K562 (cell line): Measurements from ENCODE around the gene GABRB2. TPM values are rescaled to one million over a fixed set of nuclear protein-coding genes. Genes with fewer than 3 reads are reported as not detected.

Experiments
- ATAC-seq: fragments of 200-7000 bp; cut with Tn5 transposase; 3 replicates; pipeline ENCODE4 v1.9.1; 2020; ENCODE audit warnings: moderate library complexity
- BruUV-seq: library from RNA; stranded (reverse); fragments of 400-500 nt; replicated peaks from 2 replicates; lab custom pipeline; 2021; lab: Mats Ljungman, UMichigan
- CTCF ChIA-PET: fragments of 300-600 bp; formaldehyde crosslinking; extraction: SDS; loops from one replicate; lab custom pipeline; 2021; ENCODE audit warnings: low intra/inter-chr PET ratio; lab: Yijun Ruan, JAX
- POLR2A ChIA-PET: fragments of 300-600, 350-650 bp; sonication (Branson Sonifier 250); formaldehyde crosslinking; extraction: SDS; loops from one replicate; lab custom pipeline; 2021; ENCODE audit warnings: antibody characterized with exemption, inconsistent platforms; lab: Yijun Ruan, JAX
- DNase-seq, 4 experiments: peaks; one replicate each; pipeline versions ENCODE4 v3.0.0 to v3.0.0-alpha.2; 2011 to 2018; ENCODE audit warnings: low spot score in 3 of 4, mixed read lengths in 3 of 4; ENCODE audit errors: extremely low read depth in 1 of 4
- FAIRE-seq: peaks from 2 replicates; lab custom pipeline; 2011; peaks lifted over from hg19 to GRCh38; lab: Jason Lieb, UNC
- H2AFZ ChIP-seq: 2 replicates; pipeline ENCODE4 v1.6.0; 2011; ENCODE audit warnings: low read depth, low read length, control low read depth, inconsistent platforms
- H3K27ac ChIP-seq: fragments of 200-600 bp; 3 replicates; pipeline ENCODE4 v1.8.0; 2011; ENCODE audit warnings: low read depth, mild to moderate bottlenecking, control low read depth, inconsistent platforms, low read length, moderate library complexity, mixed read lengths; ENCODE audit errors: extremely low read depth
- H3K27me3 ChIP-seq, 2 experiments: fragments of 300-600 bp in 1 of 2; 2 replicates in 1 of 2; 3 replicates in 1 of 2; pipeline versions ENCODE4 v1.6.0 to v1.8.0; 2011; ENCODE audit warnings: inconsistent platforms in 2 of 2, low read length in 2 of 2, mild to moderate bottlenecking in 1 of 2, mixed read lengths in 1 of 2, moderate library complexity in 1 of 2; ENCODE audit not compliant: control insufficient read depth in 2 of 2, insufficient read depth in 2 of 2
- H3K36me3 ChIP-seq: fragments of 300-600 bp; 3 replicates; pipeline ENCODE4 v1.8.0; 2011; ENCODE audit warnings: mild to moderate bottlenecking, low read length, inconsistent platforms; ENCODE audit not compliant: control insufficient read depth, insufficient read depth
- H3K4me1 ChIP-seq, 2 experiments: fragments of 200-600 bp in 1 of 2; replicated peaks in 1 of 2; 2 replicates in 1 of 2; 3 replicates in 1 of 2; pipeline versions ENCODE4 v1.5.1 to v1.8.0; 2011; ENCODE audit warnings: inconsistent platforms in 2 of 2, low read length in 2 of 2, mild to moderate bottlenecking in 1 of 2, mixed read lengths in 1 of 2, moderate library complexity in 1 of 2; ENCODE audit not compliant: control insufficient read depth in 2 of 2, insufficient read depth in 2 of 2
- H3K4me2 ChIP-seq: 2 replicates; pipeline ENCODE4 v1.6.1; 2011; ENCODE audit warnings: low read length, control low read depth, inconsistent platforms, mixed read lengths; ENCODE audit not compliant: insufficient read depth
- H3K4me3 ChIP-seq: fragments of 200-600 bp; sonication (generic), shearing (Covaris generic); 2 replicates; pipeline ENCODE4 v1.5.1; 2016; ENCODE audit warnings: control low read depth, inconsistent platforms
- H3K79me2 ChIP-seq: fragments of 200-600 bp; 3 replicates; pipeline ENCODE4 v1.8.0; 2011; ENCODE audit warnings: low read length, inconsistent platforms; ENCODE audit not compliant: control insufficient read depth, insufficient read depth
- H3K9ac ChIP-seq, 2 experiments: 2 replicates each; pipeline versions ENCODE4 v1.6.0 to v1.6.1; 2011; ENCODE audit warnings: low read depth in 2 of 2, low read length in 2 of 2, control low read depth in 1 of 2, inconsistent platforms in 1 of 2, mild to moderate bottlenecking in 1 of 2, mixed read lengths in 1 of 2; ENCODE audit not compliant: insufficient read depth in 1 of 2
- H3K9me1 ChIP-seq: one replicate; pipeline ENCODE4 v1.6.0; 2011; ENCODE audit warnings: inconsistent platforms, mild to moderate bottlenecking, low read length, moderate library complexity; ENCODE audit not compliant: control insufficient read depth, insufficient read depth
- H3K9me3 ChIP-seq: replicated peaks from 2 replicates; pipeline ENCODE4 v1.5.1; 2011; ENCODE audit warnings: low read depth, low read length, inconsistent platforms; ENCODE audit not compliant: control insufficient read depth, insufficient read depth
- H4K20me1 ChIP-seq: replicated peaks from 2 replicates; pipeline ENCODE4 v1.6.1; 2011; ENCODE audit warnings: low read length, inconsistent platforms, mixed read lengths; ENCODE audit not compliant: control insufficient read depth, insufficient read depth
- ASH1L ChIP-seq: fragments of 450-650 bp; IDR thresholded peaks from 2 replicates; pipeline ENCODE4 v1.6.1; 2018; ENCODE audit warnings: borderline replicate concordance, mild to moderate bottlenecking, low read depth; ENCODE audit not compliant: partially characterized antibody
- CREB3 ChIP-seq: fragments of 450-650 bp; conservative IDR thresholded peaks from 2 replicates; pipeline ENCODE4 v1.6.1; 2016; ENCODE audit warnings: missing genetic modification characterization, low read depth, mild to moderate bottlenecking, missing compliant biosample characterization, moderate library complexity
- GTF2E2 ChIP-seq: fragments of 200-800 bp; sonication (Bioruptor generic); IDR thresholded peaks from 2 replicates; pipeline ENCODE4 v1.6.1; 2016; ENCODE audit warnings: missing genetic modification characterization, missing compliant biosample characterization
- POLR2AphosphoS2 ChIP-seq: IDR thresholded peaks from 2 replicates; pipeline ENCODE4 v1.6.1; 2012; ENCODE audit warnings: low read length, improper control_type of control experiment
- ZNF24 ChIP-seq: fragments of 450-650 bp; IDR thresholded peaks from 2 replicates; pipeline ENCODE4 v1.6.1; 2016
- WGBS: fragments of 100-300 bp; shearing (Covaris generic); methylation state at CpG from one replicate; pipeline ENCODE4 v1.1.6; 2016; ENCODE audit warnings: low coverage, mixed read lengths; ENCODE audit not compliant: insufficient coverage; ENCODE audit errors: missing lambda C conversion rate; 5-methylcytosine and 5-hydroxymethylcytosine counted together
- in situ Hi-C: fragments of 300-500 bp; cut with MboI; formaldehyde crosslinking; loops from 4 replicates; pipeline ENCODE4 v1.15.0; 2018; ENCODE audit warnings: inconsistent platforms, mixed read lengths
- intact Hi-C: fragments of 100-400 bp; cut with micrococcal nuclease; formaldehyde crosslinking; loops from 2 replicates; pipeline ENCODE4 v1.14.2; 2022
- polyA plus RNA-seq, 8 experiments: library from polyadenylated mRNA; depleted of rRNA in 4 of 8; stranded (reverse) in 5 of 8; unstranded in 3 of 8; fragments of >200 nt; fragmentation: Nextera tagmentation in 2 of 8; fragmentation: Illumina TruSeq in 1 of 8; extraction: Ambion mirVana in 2 of 8; extraction: Trizol in 1 of 8; gene quantifications; 2 replicates each; pipeline versions ENCODE4 v1.2.1 to v1.2.3, GENCODE V29; 2011 to 2014; ENCODE audit warnings: inconsistent platforms in 1 of 8, missing spikeins in 1 of 8
- total RNA-seq, 7 experiments: library from RNA; depleted of rRNA in 6 of 7; stranded (reverse); fragments of >200 nt in 6 of 7; fragmentation: Illumina TruSeq in 2 of 7; extraction: Trizol in 2 of 7; gene quantifications; 2 replicates each; pipeline versions ENCODE4 v1.2.1 to v1.2.3, GENCODE V29; 2011 to 2021; ENCODE audit warnings: low replicate concordance in 1 of 7

The GABRB2 gene
- total and polyA plus RNA-seq, 9 of the 15 experiments (the other 6 are each of a cell fraction or from before 2014, with no cell fraction given), result not detected

DNA sequence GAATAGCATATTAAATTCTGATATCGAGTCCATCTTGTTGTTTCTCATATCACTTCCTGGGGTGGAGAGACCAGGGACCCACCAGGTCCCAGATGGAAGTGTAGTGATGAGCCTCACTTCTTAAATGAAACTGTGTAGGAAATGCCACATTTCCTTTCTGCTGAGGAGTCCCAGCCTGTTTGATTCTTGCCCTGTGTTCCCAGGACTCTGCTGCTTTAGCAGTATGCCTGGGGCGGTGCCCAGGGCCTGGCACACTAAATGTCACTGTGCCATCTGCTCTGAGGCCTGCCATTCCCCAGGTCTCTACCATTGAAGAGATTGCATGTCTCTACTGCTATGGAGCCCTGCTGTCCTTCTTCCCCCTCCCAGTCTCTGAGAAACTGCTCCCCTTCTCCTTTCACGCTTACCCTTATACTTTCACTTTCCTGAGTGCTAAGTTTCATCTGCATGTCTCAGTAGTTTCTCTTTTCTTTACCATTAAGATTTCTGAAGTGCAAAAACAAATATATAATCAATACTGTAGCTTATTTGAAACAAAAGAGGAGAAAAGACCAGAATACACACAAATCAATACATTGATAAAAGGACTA lies 260.4 kb downstream of the GABRB2 start (continued):
- TF ChIP-seq GTF2E2 (tag), result no peak
- no peak for TF ChIP-seq ZNF24
- TF ChIP-seq CREB3 (tag), result no peak

GRCh38 chr5:161284445-161284844 lies 262.1 kb downstream of the GABRB2 start:
- ATAC-seq (no peak), DNase-seq (no peak), FAIRE-seq (no peak)
- no TSS peak for BruUV-seq
- Histone ChIP-seq H3K4me2 (no peak overlapping the region), H3K9me1 (no peaks in the 10 kb centered on the region), H3K27ac (no peak overlapping the region), H3K36me3 (no peaks in the 10 kb centered on the region), H3K4me3 (no peak overlapping the region), H3K79me2 (no peaks in the 10 kb centered on the region), H3K4me1 (no peaks in the 10 kb centered on the region), H3K9me3 (no peaks in the 10 kb centered on the region), H3K27me3 (no peaks in the 10 kb centered on the region), H4K20me1 (no peaks in the 10 kb centered on the region), H3K9ac (no peak overlapping the region), H2AFZ (no peak overlapping the region)
- TF ChIP-seq POLR2AphosphoS2 (no peak), ASH1L (no peak)
- ChIA-PET POLR2A (no interaction called here), CTCF (no interaction called here)
- intact Hi-C loops, result no loop called here
- 0% methylated on average over 2 of the region's 2 CpGs for WGBS
- in situ Hi-C loops, result no loop called here
